Caco-2 (cell line): ENCODE results near the gene ABI3BP. TPM values are rescaled to one million over a fixed set of nuclear protein-coding genes. Genes with fewer than 3 reads are reported as not detected.

Experiments used
- BruUV-seq: library from RNA; stranded (reverse); fragments of 400-500 nt; replicated peaks from 2 replicates; lab custom pipeline; 2021; lab: Mats Ljungman, UMichigan
- CTCF ChIA-PET: fragments of 300-600 bp; sonication (Branson Sonifier 250); formaldehyde crosslinking; loops from one replicate; lab custom pipeline; 2022; ENCODE audit warnings: antibody characterized with exemption; lab: Charles Lee
- POLR2A ChIA-PET: fragments of 300-600 bp; sonication (Branson Sonifier 250); formaldehyde crosslinking; loops from one replicate; lab custom pipeline; 2022; ENCODE audit warnings: antibody characterized with exemption; lab: Charles Lee
- DNase-seq, 2 experiments: peaks; one replicate each; pipeline versions ENCODE4 v3.0.0 to v3.0.0-alpha.2; 2020 to 2022
- H3K27me3 ChIP-seq: replicated peaks from 2 replicates; pipeline ENCODE4 v1.6.0; 2011; ENCODE audit warnings: low read length; ENCODE audit not compliant: control insufficient read depth, insufficient read depth
- H3K36me3 ChIP-seq: 2 replicates; pipeline ENCODE4 v1.5.1; 2011; ENCODE audit warnings: low read length; ENCODE audit not compliant: control insufficient read depth, insufficient read depth
- H3K4me1 ChIP-seq: fragments of 250-450 bp; sonication (Bioruptor Pico); 2 replicates; pipeline ENCODE4 v1.5.1; 2020; ENCODE audit warnings: mild to moderate bottlenecking
- H3K4me3 ChIP-seq: 2 replicates; pipeline ENCODE4 v1.5.1; 2011; ENCODE audit warnings: low read depth, mild to moderate bottlenecking, control low read depth, low read length
- H3K9me3 ChIP-seq: fragments of 250-450 bp; sonication (Bioruptor Pico); 2 replicates; pipeline ENCODE4 v1.5.1; 2020; ENCODE audit warnings: mild to moderate bottlenecking, moderate library complexity
- H3K27ac Mint-ChIP-seq: one replicate; pipeline ENCODE4 v1.8.0; 2022; ENCODE audit warnings: mixed read lengths; ENCODE audit not compliant: unreplicated experiment
- H3K27me3 Mint-ChIP-seq: one replicate; pipeline ENCODE4 v1.8.0; 2022; ENCODE audit warnings: mixed read lengths; ENCODE audit not compliant: insufficient read depth, unreplicated experiment
- H3K36me3 Mint-ChIP-seq: one replicate; pipeline ENCODE4 v1.8.0; 2022; ENCODE audit warnings: mild to moderate bottlenecking, mixed read lengths; ENCODE audit not compliant: insufficient read depth, unreplicated experiment
- H3K4me1 Mint-ChIP-seq: one replicate; pipeline ENCODE4 v1.8.0; 2022; ENCODE audit warnings: low read depth, mixed read lengths; ENCODE audit not compliant: unreplicated experiment
- H3K4me3 Mint-ChIP-seq: one replicate; pipeline ENCODE4 v1.8.0; 2022; ENCODE audit warnings: mild to moderate bottlenecking, moderate library complexity, mixed read lengths; ENCODE audit not compliant: unreplicated experiment
- H3K9me3 Mint-ChIP-seq: one replicate; pipeline ENCODE4 v1.8.0; 2022; ENCODE audit warnings: mixed read lengths; ENCODE audit not compliant: unreplicated experiment
- intact Hi-C: fragments of 100-400 bp; cut with micrococcal nuclease; formaldehyde crosslinking; loops from one replicate; pipeline ENCODE4 v1.10.0; 2022; ENCODE audit not compliant: unreplicated experiment
- total RNA-seq: library from RNA; stranded (reverse); gene quantifications from 2 replicates; pipeline ENCODE4 v1.2.3, GENCODE V29; 2022
- TF ChIP-seq, protein P1 (sequence below), 2 experiments: fragments of 200-600 bp in 1 of 2; IDR thresholded peaks; 1 replicate in 1 of 2; 2 replicates in 1 of 2; pipeline versions ENCODE4 v1.5.1 to v1.8.0; 2011 to 2022; ENCODE audit warnings: antibody characterized with exemption in 1 of 2, control low read depth in 1 of 2, inconsistent platforms in 1 of 2, low read depth in 1 of 2, low read length in 1 of 2, mild to moderate bottlenecking in 1 of 2, moderate library complexity in 1 of 2; ENCODE audit not compliant: insufficient read depth in 1 of 2, severe bottlenecking in 1 of 2, unreplicated experiment in 1 of 2

Gene ABI3BP
- total RNA-seq, 1 experiment from 2014 or later, result not detected

DNA sequence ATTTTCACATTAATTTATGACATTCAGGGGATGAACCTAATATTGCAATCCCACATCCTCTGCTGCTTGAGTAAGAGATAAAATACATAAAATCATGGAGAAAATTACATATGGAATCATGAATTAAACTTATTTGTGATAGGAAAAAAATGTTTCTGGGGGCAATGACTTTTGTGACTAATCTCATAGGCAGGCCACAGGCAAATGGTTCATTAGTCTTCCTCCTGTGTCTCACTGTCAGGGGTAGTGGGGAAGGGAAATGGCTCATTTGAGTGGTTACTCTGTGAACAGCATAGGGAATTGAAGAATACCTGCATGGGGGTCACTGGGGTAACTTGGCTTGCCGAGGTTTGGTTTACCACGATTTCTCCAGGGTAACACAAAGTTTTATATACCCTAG, 211.9 kb downstream of the ABI3BP start:
- Histone ChIP-seq H3K36me3 (no peaks in the 10 kb centered on the region), H3K4me1 (no peaks in the 10 kb centered on the region), H3K27me3 (no peaks in the 10 kb centered on the region), H3K9me3 (peaks cover 3% of the 10 kb centered on the region; the same call in 1 of the 2 replicates), H3K4me3 (no peak overlapping the region)
- ChIA-PET POLR2A (no interaction called here), CTCF (no interaction called here)
- no peak for DNase-seq
- no peaks in the 10 kb centered on the region for H3K36me3 Mint-ChIP-seq
- H3K9me3 Mint-ChIP-seq, result no peaks in the 10 kb centered on the region
- TF ChIP-seq, protein P1, sequence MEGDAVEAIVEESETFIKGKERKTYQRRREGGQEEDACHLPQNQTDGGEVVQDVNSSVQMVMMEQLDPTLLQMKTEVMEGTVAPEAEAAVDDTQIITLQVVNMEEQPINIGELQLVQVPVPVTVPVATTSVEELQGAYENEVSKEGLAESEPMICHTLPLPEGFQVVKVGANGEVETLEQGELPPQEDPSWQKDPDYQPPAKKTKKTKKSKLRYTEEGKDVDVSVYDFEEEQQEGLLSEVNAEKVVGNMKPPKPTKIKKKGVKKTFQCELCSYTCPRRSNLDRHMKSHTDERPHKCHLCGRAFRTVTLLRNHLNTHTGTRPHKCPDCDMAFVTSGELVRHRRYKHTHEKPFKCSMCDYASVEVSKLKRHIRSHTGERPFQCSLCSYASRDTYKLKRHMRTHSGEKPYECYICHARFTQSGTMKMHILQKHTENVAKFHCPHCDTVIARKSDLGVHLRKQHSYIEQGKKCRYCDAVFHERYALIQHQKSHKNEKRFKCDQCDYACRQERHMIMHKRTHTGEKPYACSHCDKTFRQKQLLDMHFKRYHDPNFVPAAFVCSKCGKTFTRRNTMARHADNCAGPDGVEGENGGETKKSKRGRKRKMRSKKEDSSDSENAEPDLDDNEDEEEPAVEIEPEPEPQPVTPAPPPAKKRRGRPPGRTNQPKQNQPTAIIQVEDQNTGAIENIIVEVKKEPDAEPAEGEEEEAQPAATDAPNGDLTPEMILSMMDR (IDR thresholded peaks at IDR 0.05; ENCODE audit: insufficient read depth in 1 of 2, low read depth in 1 of 2, low read length in 1 of 2, severe bottlenecking in 1 of 2, unreplicated experiment in 1 of 2), result no peak
- no peak overlapping the region for H3K27ac Mint-ChIP-seq
- intact Hi-C loops, result no loop called here
- no TSS peak for BruUV-seq
- no peak overlapping the region for H3K4me3 Mint-ChIP-seq
- no peaks in the 10 kb centered on the region for H3K4me1 Mint-ChIP-seq
- peaks cover 6% of the 10 kb centered on the region for H3K27me3 Mint-ChIP-seq

DNA sequence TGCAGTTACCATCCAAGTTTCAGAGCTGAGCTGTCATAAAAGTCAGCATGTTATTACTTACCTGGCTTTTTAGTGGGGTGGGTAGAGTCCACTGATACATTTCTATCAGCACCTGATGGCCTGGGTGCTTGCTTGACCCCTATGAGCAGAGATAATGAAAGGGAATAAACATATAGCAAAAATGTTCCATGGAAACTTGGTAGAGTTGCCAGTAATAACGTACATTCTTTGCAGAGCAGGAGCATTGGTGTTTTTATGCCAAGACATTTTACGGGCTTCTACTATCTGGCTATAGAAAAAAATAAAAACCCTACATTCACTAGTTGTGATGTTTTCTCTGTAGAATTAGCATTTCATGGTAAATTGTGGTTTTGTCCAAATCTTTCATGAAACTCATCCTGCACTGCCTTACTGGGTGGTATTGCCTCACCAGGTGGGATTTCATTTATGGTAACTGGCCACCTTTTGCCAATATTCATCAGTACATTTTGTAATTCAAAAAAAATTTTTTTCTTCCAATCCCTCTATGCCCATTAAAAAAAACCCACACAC, 213.1 kb downstream of the ABI3BP start:
- peaks cover 6% of the 10 kb centered on the region for H3K27me3 Mint-ChIP-seq
- no TSS peak for BruUV-seq
- Histone ChIP-seq H3K9me3 (peaks cover 3% of the 10 kb centered on the region; the same call in 1 of the 2 replicates), H3K36me3 (no peaks in the 10 kb centered on the region), H3K27me3 (no peaks in the 10 kb centered on the region), H3K4me3 (no peak overlapping the region), H3K4me1 (no peaks in the 10 kb centered on the region)
- TF ChIP-seq, protein P1 (IDR thresholded peaks at IDR 0.05; ENCODE audit: insufficient read depth in 1 of 2, low read depth in 1 of 2, low read length in 1 of 2, severe bottlenecking in 1 of 2, unreplicated experiment in 1 of 2), result no peak
- H3K27ac Mint-ChIP-seq, result no peak overlapping the region
- H3K4me1 Mint-ChIP-seq, result no peaks in the 10 kb centered on the region
- H3K36me3 Mint-ChIP-seq, result no peaks in the 10 kb centered on the region
- ChIA-PET POLR2A (no interaction called here), CTCF (no interaction called here)
- no peaks in the 10 kb centered on the region for H3K9me3 Mint-ChIP-seq
- no peak for DNase-seq
- H3K4me3 Mint-ChIP-seq, result no peak overlapping the region
- intact Hi-C loops, result no loop called here

DNA sequence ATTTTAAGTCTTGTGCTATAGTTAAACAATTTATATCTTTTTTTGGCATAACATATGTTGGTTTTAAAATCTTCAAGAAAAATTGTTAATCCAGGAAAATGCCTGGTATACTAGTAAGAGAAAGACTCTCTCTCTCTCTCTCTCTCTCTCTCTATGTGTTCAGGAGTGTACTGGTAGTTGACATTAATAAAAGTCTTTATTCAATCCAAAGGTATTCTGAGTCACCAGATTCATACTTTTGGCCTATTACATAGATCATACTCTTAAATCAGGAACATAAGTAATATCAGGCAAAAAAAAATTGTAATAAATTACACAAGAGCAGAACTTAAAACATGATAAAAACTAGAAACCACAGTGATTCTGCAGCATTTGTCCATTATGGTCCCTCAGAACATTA, 213.7 kb downstream of the ABI3BP start:
- ChIA-PET CTCF (no interaction called here), POLR2A (no interaction called here)
- Histone ChIP-seq H3K27me3 (no peaks in the 10 kb centered on the region), H3K4me1 (no peaks in the 10 kb centered on the region), H3K9me3 (no peaks in the 10 kb centered on the region), H3K36me3 (no peaks in the 10 kb centered on the region), H3K4me3 (no peak overlapping the region)
- no peak overlapping the region for H3K27ac Mint-ChIP-seq
- TF ChIP-seq, protein P1 (IDR thresholded peaks at IDR 0.05; ENCODE audit: insufficient read depth in 1 of 2, low read depth in 1 of 2, low read length in 1 of 2, severe bottlenecking in 1 of 2, unreplicated experiment in 1 of 2), result no peak
- no peaks in the 10 kb centered on the region for H3K4me1 Mint-ChIP-seq
- H3K4me3 Mint-ChIP-seq, result no peak overlapping the region
- H3K9me3 Mint-ChIP-seq, result no peaks in the 10 kb centered on the region
- DNase-seq, result no peak
- peaks cover 6% of the 10 kb centered on the region for H3K27me3 Mint-ChIP-seq
- H3K36me3 Mint-ChIP-seq, result no peaks in the 10 kb centered on the region
- BruUV-seq, result no TSS peak
- intact Hi-C loops, result no loop called here
